K562 treated with DMSO at 1 percent for 12 hours (cell line): ENCODE measurements around the gene SPRR2G. TPM values are rescaled to one million over a fixed set of nuclear protein-coding genes. Genes with fewer than 3 reads are reported as not detected.

Source experiments
- total RNA-seq: library from RNA; unstranded; fragments of 300-600 nt; gene quantifications from 2 replicates; pipeline ENCODE4 v1.2.3, GENCODE V29; 2022; ENCODE audit not compliant: insufficient read depth

SPRR2G gene
- total RNA-seq, result not detected in 2 replicates

GRCh38 chr1:153150846-153151245 lies at the start of gene SPRR2G:
TSS of gene SPRR2G (minus strand) at chr1:153150890. CDS start at chr1:153150110, 780 bp downstream.

GRCh38 chr1:153113416-153113815 lies 37.3 kb downstream of the SPRR2G start, which contains the start of gene SPRR2F:
TSS of gene SPRR2F (minus strand) at chr1:153113516. CDS start at chr1:153112733, 783 bp downstream.

Other genes starting within 250 kb of the SPRR2G start
- gene IVL, start 242.3 kb downstream of the SPRR2G start, total RNA-seq, result not detected in 2 replicates
- not detected in 2 replicates for gene SPRR5, start 203.7 kb downstream of the SPRR2G start, total RNA-seq
- gene SPRR4, start 180.2 kb downstream of the SPRR2G start, total RNA-seq, result not detected in 2 replicates
- not detected in 2 replicates for gene SPRR1A, start 166.8 kb downstream of the SPRR2G start, total RNA-seq
- not detected in 2 replicates for gene SPRR3, start 149.1 kb downstream of the SPRR2G start, total RNA-seq
- not detected in 2 replicates for gene SPRR1B, start 119.7 kb downstream of the SPRR2G start, total RNA-seq
- 31.6 and 32.8 TPM in 2 replicates for gene SPRR2D, start 109.8 kb downstream of the SPRR2G start, total RNA-seq
- gene SPRR2A, start 93.4 kb downstream of the SPRR2G start, total RNA-seq, result not detected in 2 replicates
- not detected in 2 replicates for gene SPRR2B, start 79.3 kb downstream of the SPRR2G start, total RNA-seq
- gene SPRR2E, start 56.4 kb downstream of the SPRR2G start, total RNA-seq, result not detected in 2 replicates
- gene SPRR2F, start 37.4 kb downstream of the SPRR2G start, total RNA-seq, result not detected in 2 replicates
- gene LELP1, start 52.5 kb upstream of the SPRR2G start, total RNA-seq, result not detected in 2 replicates
- 1.7 and 2.4 TPM in 2 replicates for gene PRR9, start 66.7 kb upstream of the SPRR2G start, total RNA-seq
- not detected in 2 replicates for gene LORICRIN, start 108.8 kb upstream of the SPRR2G start, total RNA-seq
- not detected in 2 replicates for gene PGLYRP3, start 162.1 kb upstream of the SPRR2G start, total RNA-seq
- 4.4 and 4.9 TPM in 2 replicates for gene PGLYRP4, start 198.0 kb upstream of the SPRR2G start, total RNA-seq
- gene S100A9, start 207.0 kb upstream of the SPRR2G start, total RNA-seq, result not detected in 2 replicates
- gene S100A12, start 224.7 kb upstream of the SPRR2G start, total RNA-seq, result not detected in 2 replicates
- gene S100A8, start 240.2 kb upstream of the SPRR2G start, total RNA-seq, result not detected in 2 replicates